Measurements from ENCODE around the gene ISG20L2.

The ISG20L2 gene

GRCh38 chr1:156751451-156751756 lies 22.8 kb upstream of the ISG20L2 start, which contains the start of gene HDGF:
Gene HDGF (minus strand): TSS chr1:156751675. CDS start chr1:156751429, 246 bp downstream.
- DNase-seq (ENCODE audit: extremely low read depth, insufficient read length): no peak

DNA sequence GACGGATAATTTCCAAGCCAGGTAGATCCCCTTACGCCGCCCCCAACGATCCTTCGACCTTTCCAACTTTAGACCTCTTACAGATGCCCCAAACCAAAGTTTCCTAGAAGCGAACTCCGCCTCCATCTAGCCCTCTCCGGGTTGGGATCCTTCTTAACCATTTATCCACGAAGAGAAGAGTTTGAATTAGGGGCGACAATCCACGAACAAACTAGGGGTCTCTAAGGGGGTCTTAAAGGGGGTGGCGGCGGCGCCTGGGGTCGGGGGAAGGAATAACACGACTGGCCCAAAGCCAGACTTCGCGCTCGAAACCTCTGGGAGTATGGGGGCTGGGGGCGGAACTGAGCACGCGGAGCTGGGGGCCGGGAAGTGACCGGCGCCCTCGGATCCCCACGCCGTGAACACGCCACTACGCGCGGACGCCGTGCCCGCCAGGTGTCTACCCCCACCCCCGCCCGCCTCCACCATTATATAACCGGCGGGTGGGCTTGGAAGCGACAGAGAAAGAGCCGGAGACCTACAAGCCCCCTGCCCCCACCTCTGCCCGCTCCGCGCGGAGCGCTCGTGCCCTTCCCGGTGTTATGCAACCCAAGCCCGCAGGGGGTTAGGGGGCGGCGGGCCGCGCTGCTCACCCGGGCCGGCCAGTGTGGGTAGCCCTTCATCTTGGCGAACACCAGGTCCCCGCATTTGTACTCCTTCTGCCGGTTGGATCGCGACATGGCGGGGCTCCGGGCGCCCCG lies 22.3 kb upstream of the ISG20L2 start:
- Histone ChIP-seq H3K36me3 (ENCODE audit: control insufficient read depth, insufficient read depth, low read length) (no peaks in the 10 kb centered on the region), H3K4me3 (replicated peaks; ENCODE audit: low read depth, low read length) (peak overlapping the region; percentile 93), H3K27me3 (replicated peaks; ENCODE audit: control insufficient read depth, insufficient read depth, low read length) (no peaks in the 10 kb centered on the region)
- peak; percentile 67 for DNase-seq (ENCODE audit: extremely low read depth, insufficient read length)
- TF ChIP-seq CTCF (IDR thresholded peaks at IDR 0.05; ENCODE audit: insufficient read depth, low read length, poor library complexity, severe bottlenecking): no peak

More at GRCh38 chr1:156751451-156751756, 22.8 kb upstream of the ISG20L2 start, which contains the start of gene HDGF:
- Histone ChIP-seq H3K4me3 (replicated peaks; ENCODE audit: low read depth, low read length) (peak within 1 kb of the TSS; percentile 93), H3K27me3 (replicated peaks; ENCODE audit: control insufficient read depth, insufficient read depth, low read length) (no peaks in the 10 kb centered on the region), H3K36me3 (ENCODE audit: control insufficient read depth, insufficient read depth, low read length) (no peaks in the 10 kb centered on the region)
- no peak for TF ChIP-seq CTCF (IDR thresholded peaks at IDR 0.05; ENCODE audit: insufficient read depth, low read length, poor library complexity, severe bottlenecking)

DNA sequence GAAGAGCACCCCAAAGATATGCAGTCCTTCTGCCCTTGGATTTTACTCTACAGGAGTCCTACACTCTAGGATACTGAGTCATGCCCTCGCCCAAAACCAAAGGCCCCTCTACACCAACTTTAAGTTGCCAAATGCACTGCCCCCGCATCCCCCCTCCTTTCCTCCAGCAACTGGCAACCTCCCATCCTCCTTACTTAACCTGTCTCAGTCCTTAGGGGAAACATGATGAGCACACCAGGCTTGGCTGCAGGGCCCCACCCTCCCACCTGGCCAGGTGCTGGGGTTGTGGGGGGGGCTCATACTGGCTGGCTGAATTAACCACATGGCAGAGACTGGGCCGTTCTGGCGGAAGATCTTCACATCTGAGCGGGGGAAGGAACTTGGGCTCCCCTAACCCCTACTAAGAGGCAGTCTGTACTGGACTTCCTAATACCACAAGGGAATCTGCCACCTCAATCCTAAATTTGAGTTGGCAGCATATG lies 21.7 kb upstream of the ISG20L2 start:
- peak overlapping the region; percentile 93 for H3K4me3 ChIP-seq (replicated peaks; ENCODE audit: low read depth, low read length)
- no peaks in the 10 kb centered on the region for H3K27me3 ChIP-seq (replicated peaks; ENCODE audit: control insufficient read depth, insufficient read depth, low read length)
- no peak for TF ChIP-seq CTCF (IDR thresholded peaks at IDR 0.05; ENCODE audit: insufficient read depth, low read length, poor library complexity, severe bottlenecking)
- peak; percentile 51 for DNase-seq (ENCODE audit: extremely low read depth, insufficient read length)
- H3K36me3 ChIP-seq (ENCODE audit: control insufficient read depth, insufficient read depth, low read length): no peaks in the 10 kb centered on the region

DNA sequence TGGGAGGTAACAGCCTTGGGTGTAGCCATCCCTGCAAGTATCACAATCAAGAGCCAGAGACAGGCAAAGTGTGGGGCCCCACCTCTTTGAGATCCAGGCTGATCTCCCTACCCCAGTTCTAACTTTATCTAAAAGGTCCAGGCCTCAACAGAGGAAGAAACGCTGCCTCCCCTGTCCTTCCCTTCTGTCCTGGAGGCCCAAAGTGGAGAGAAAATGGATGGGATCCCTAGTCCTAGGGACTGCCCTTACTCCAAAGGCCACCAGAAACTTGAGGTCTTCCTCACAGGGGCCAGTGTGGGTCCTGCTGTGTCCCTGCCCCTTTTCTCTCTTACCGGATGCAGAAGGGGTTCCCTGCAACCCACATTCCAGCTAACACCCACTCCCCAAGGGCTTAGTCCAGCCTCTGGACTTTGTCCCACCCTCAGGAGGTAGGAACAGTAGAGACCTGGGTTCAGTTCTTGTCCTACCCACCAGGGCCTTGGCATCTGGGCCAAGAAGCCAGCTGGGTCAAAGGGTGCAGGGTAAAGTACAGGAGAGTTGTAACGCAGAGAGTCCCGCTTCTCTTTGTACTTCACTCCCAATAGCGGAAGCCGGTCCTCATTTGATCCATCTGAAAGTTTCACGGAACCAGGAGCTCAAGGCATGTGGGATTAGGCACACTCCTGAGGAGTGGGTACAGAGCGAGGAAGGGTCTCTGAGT lies 21.0 kb upstream of the ISG20L2 start:
- Histone ChIP-seq H3K36me3 (ENCODE audit: control insufficient read depth, insufficient read depth, low read length) (peaks cover 3% of the 10 kb centered on the region; the same call in 1 of the 2 replicates), H3K27me3 (replicated peaks; ENCODE audit: control insufficient read depth, insufficient read depth, low read length) (no peaks in the 10 kb centered on the region), H3K4me3 (replicated peaks; ENCODE audit: low read depth, low read length) (peak overlapping the region; percentile 93)
- no peak for DNase-seq (ENCODE audit: extremely low read depth, insufficient read length)
- no peak for TF ChIP-seq CTCF (IDR thresholded peaks at IDR 0.05; ENCODE audit: insufficient read depth, low read length, poor library complexity, severe bottlenecking)

DNA sequence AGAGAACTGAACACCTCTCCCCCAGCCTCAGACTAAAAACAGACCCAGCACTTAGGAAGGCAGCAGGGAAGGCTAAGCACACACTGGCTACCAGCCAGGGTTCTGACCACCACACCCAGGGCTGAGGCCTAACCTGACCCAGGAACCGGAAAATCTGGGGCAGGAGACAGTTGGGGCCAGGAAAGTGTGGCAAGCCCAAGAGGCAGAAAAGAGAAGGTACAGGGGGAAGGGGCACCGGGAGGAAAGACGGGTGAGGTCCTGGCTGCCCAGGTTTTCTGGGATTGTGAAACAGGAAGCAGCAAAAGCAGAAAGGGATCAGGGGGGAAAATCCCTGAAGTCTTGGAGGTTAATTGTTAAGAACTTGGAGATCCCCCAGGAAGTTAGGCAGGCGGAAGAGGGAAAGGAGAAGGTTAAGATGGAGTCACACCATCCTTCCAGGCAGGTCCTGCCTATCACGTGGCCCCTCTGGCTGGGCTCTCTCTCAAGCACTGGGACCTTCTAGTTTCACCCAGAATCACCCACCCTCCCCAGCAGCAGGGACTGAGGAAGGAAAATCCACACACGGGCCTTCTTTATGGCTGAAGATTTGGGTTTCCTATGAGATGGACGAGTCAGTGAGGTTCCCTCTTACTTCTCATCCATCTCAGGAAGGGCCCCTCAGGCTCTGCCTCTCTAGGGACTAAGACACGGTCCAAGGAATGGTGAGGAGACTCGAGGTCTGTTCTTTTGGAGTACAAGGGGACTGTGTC lies 20.3 kb upstream of the ISG20L2 start:
- Histone ChIP-seq H3K27me3 (replicated peaks; ENCODE audit: control insufficient read depth, insufficient read depth, low read length) (no peaks in the 10 kb centered on the region), H3K36me3 (ENCODE audit: control insufficient read depth, insufficient read depth, low read length) (peaks cover 5% of the 10 kb centered on the region), H3K4me3 (replicated peaks; ENCODE audit: low read depth, low read length) (peak overlapping the region; percentile 93)
- no peak for DNase-seq (ENCODE audit: extremely low read depth, insufficient read length)
- TF ChIP-seq CTCF (IDR thresholded peaks at IDR 0.05; ENCODE audit: insufficient read depth, low read length, poor library complexity, severe bottlenecking): no peak

Data from GM06990 (cell line).